ENCODE data around the gene THSD1.
"Not testable (repeated sequence)": the region's sequence is repeated elsewhere in the genome, so short reads cannot be mapped to it uniquely, and the experiment has no call there.

The THSD1 gene

DNA sequence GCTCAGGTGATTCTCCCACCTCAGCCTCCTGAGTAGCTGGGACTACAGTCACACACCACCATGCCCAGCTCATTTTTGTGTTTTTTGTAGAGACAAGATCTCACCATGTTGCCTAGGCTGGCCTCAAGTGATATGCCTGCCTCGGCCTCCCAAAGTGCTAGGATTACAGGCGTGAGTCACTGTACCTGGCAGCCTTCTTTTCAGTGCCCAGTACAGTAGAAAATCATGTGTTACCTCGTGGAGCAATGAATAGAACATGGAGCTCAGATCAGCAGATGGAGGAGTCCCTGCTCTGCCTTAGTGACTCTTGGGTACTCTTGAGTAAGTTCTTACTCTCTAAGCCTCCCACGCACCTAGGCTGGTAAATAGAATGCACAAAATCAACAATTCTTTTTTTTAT is 44.7 kb downstream of the THSD1 start:
- FAIRE-seq, result no peak
- no peak for DNase-seq (ENCODE audit: low spot score)

GRCh38 chr13:52359534-52359933 is 46.4 kb downstream of the THSD1 start:
- FAIRE-seq, result no peak
- no peak for DNase-seq (ENCODE audit: low spot score)

DNA sequence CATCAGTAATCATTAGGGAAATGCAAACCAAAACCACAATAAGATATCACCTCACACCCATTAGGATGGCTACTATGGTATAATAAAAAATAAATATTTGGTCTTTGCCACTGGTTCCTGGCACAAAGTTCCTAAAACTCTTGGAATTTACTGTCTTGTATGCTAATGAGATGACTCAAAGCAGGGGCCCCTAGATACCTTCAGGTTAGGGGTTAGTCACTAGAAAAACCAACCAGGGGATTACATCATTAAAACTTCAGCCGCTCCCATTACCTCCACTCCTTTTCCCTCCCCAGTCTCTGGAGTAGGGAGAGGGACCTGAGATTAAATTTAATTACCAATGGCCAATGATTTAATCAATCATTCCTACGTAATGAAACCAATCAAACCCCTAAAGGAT is 49.6 kb downstream of the THSD1 start:
- FAIRE-seq (peak; percentile 87), DNase-seq (ENCODE audit: low spot score) (peak; percentile 78)

GRCh38 chr13:52353193-52353592 is 52.8 kb downstream of the THSD1 start:
- DNase-seq (ENCODE audit: low spot score), result no peak
- FAIRE-seq, result no peak

- peak; percentile 78 for FAIRE-seq
These were observed 56.8 kb downstream of the THSD1 start for GRCh38 chr13:52348983-52349780.

GRCh38 chr13:52348071-52348470 is 57.9 kb downstream of the THSD1 start:
- peak; percentile 94 for DNase-seq (ENCODE audit: low spot score)
- peak; percentile 93 for FAIRE-seq

More at GRCh38 chr13:52348983-52349780, 56.8 kb downstream of the THSD1 start:
- peak; percentile 94 for DNase-seq (ENCODE audit: low spot score)

DNA sequence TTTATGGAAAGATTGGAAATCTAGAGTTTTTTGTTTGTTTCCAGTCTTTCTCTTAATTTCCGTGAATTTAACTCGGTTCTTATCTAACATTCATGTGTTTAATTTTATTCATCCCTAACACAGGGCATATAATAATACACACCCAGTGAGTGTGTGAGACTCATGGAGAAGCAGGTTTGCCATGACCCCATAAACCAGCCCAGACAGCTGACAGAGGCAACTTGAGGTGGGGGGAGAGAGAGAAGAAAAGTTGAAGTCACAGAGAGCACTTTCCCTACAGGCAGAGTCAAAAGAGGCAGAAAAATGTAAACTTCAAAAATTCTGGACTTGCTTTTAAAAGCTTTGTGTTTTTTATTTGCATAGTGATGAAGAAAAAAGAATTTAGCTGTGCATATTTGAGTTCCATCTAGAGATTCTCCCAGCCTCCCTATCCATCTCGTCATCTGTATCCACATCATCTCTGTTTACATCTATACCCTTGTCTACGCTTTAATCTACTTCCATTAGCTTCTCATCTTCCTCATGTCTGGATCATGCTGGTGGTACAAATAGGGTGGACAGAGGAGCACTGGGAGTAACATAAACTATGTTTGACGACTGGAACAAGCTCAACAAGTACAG is 60.2 kb downstream of the THSD1 start:
- DNase-seq (ENCODE audit: low spot score) (no peak), FAIRE-seq (no peak)

- DNase-seq (ENCODE audit: low spot score) (no peak), FAIRE-seq (no peak)
These were observed 60.9 kb downstream of the THSD1 start for GRCh38 chr13:52345048-52345447.

GRCh38 chr13:52344108-52344507 is 61.9 kb downstream of the THSD1 start:
- FAIRE-seq (no peak), DNase-seq (ENCODE audit: low spot score) (no peak)

DNA sequence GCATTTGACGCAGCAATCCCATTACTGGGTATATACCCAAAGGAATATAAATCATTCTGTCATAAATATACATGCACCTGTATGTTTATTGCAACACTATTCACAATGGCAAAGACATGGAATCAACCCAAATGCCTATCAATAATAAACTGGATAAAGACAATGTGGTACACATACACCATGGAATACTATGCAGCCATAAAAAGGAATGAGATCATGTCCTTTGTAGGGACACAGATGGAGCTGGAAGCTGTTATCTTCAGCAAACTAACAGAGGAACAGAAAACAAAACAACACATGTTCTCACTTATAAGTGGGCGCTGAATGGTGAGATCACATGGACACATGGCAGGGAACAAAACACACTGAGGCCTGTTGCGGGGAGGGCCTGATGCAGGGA is 63.8 kb downstream of the THSD1 start:
- DNase-seq (ENCODE audit: low spot score); FAIRE-seq: not testable (repeated sequence)

GRCh38 chr13:52337828-52338455 is 68.0 kb downstream of the THSD1 start:
- FAIRE-seq (peak; percentile 40), DNase-seq (ENCODE audit: low spot score) (peak; percentile 24)

GRCh38 chr13:52334107-52334506 is 71.9 kb downstream of the THSD1 start:
- not testable (repeated sequence) for FAIRE-seq; DNase-seq (ENCODE audit: low spot score)

- not testable (repeated sequence) for FAIRE-seq; DNase-seq (ENCODE audit: low spot score)
These were observed 74.1 kb downstream of the THSD1 start for GRCh38 chr13:52331844-52332243.
